NCI-H1417 treated with DMSO at 0.1 percent for 48 hours (cell line): ENCODE results near the gene HOXA13.
A peak's percentile ranks its signal among the peaks of the same experiment; 100 is the strongest.

Experiments
- DNase-seq: peaks from one replicate; lab custom pipeline; 2025; lab: John Stamatoyannopoulos, UW

Gene HOXA13

GRCh38 chr7:27192546-27193334 is 7.2 kb downstream of the HOXA13 start:
- DNase-seq: no peak

DNA sequence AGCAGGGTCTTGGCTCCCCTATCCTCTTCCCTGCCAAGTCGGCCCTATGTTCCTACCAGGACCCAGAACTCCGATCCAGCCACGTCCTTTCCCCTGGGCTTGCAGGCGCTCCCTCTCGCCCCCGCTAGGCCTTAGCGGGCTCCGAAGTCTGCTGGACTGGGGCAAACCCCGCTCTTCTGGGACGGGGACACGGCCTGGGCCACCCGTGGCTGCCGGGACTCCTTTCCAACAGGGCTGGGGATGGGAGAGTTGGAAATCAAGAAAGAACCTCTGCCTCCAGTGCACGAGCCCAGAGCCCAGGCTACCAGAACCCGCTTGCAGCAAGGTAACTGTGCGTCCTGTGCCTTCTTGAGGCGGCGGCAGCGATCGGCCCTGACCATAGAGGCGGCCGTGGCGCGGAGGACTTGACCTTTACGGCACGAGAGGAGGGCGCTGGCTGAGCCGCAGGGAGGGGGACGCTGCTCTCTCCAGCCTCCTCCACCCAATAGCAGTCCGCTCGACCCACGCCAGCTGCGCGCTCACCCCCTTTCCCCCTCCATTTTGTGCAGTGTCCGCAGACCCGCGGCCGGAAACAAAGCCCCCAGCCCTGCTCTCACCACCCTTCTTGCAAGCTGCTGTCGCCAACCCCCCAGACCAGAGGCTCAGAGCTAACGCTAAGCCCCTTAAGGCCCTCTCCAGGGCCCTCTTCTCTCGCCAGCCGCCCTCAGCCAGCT is 7.9 kb downstream of the HOXA13 start:
- no peak for DNase-seq

GRCh38 chr7:27191161-27191731 is 8.6 kb downstream of the HOXA13 start:
- DNase-seq: no peak

DNA sequence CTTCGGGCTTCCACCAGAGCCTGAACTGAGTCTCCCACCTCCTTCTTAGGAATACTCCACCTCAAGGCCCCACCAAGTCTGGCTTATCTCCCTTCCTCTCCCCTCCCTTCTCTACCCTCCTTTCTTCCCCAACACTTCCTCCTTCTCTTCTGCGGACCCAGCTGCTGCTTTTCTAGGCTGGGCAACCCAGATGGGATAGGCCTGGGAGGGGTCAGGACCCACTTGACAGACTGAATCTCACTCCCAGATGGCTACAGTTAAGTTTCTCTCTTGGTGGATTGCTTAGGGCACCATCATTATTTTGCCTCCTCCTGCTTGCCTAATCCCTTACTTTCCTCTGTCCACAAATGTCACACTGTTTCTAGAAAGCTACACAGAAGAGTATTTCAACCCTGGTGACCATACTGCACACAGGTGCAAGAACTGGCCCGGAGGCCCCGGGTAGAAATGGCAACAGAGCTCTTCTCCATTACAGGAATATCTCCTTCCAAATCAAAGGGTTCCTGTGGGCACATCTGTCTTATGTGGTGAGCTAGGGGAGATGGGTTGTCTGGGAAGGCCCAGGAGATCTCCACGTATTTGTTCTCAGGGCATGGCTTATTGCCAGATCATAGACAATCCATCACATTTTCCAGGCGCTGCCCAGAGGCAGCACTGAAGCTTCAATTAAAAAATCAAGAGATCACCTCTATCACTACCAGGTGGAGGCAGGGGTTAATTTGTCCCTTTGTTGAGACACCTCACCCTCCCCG is 9.7 kb downstream of the HOXA13 start:
- DNase-seq: no peak

- no peak for DNase-seq
Measured at GRCh38 chr7:27189295-27189996, 10.4 kb downstream of the HOXA13 start.

- DNase-seq: no peak
Measured at GRCh38 chr7:27188386-27189294, 11.3 kb downstream of the HOXA13 start.

DNA sequence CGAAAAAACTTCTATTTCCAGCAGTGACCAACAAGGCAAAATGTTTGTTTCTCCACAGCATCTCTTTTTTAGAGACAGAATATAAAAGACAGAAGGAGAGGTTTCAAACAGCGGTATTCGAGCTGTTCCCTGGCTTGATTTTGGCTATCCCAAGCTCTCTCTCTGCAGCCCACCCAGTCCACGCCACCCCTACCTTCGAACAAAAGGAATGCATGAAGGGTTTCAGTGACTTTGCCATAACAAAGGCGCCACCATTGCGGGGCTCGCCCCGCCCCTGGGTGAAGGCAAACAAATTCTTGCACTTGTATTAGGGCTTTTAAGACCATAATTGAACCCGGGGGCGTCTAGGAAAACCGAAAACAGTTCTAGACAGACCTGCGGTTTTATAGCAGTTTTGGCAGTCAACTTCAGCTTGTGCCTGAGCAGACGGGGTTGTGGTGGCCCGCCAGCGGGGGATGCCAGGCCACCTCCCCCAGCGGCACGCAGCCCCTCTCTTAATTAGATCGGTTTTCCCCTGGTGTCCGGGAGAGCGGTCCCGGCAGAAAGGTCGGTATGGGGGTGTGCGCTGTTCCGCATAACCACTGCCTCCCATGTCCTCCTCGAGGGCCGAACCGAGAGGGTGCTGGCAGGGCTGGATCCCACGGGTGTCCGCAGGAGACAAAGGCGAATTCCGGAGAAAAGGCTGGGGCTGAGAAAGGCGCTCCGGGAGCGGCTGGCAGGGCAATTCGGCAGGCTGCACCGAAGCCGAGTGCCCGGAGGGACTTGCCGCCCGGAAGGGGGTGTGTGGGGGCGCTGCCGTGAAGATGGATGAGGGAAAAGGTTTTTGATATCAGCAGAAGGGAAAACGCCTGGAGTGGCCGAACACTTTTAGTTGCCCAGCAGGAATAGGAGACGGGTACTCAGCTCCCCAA is 12.2 kb downstream of the HOXA13 start:
- no peak for DNase-seq

GRCh38 chr7:27186668-27187474 is 13.0 kb downstream of the HOXA13 start:
- no peak for DNase-seq

DNA sequence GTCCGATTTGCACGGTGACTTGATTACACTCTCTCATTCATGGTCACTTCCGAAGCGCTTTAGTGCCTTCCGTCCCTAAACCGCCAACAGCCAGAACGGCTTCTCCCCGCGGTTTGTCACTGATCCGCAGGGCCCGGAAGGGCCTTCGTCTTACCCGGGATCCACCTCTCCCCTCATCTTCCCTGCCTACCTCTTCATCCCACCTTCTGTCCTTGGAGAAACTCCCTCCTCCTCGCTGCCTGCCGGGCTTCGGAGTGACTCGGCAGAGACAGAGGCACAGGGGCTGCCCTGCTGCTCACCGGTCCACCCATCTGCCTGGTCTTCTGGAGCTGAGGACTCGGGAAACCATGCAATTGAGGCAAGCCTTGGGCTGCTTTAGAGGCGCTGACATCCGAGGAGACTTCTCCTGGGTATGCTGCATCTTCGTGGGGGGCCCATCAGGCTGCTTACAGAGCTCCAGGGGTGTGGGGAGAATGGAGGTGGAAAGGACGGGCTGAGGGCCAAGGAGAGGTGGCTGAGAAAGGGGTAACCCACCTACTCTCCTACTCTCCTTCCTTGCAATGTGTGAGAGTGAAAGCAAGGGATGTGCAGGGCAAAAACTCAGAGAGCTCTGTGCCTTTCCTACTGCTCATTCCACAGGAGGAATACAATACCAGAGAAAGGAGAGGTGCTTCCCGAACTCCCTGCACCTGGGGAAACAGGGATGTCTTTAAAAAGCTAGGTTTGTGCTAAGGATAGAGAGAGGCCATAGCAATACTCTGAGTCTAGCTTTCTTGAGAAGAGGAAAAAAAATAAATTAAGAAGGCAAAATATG is 13.8 kb downstream of the HOXA13 start:
- DNase-seq: no peak

- DNase-seq: no peak
Measured at GRCh38 chr7:27185013-27185853, 14.7 kb downstream of the HOXA13 start, which contains the start of gene HOXA11. TSS of gene HOXA11 (minus strand) at chr7:27185232. CDS start at chr7:27185144, 88 bp downstream.

DNA sequence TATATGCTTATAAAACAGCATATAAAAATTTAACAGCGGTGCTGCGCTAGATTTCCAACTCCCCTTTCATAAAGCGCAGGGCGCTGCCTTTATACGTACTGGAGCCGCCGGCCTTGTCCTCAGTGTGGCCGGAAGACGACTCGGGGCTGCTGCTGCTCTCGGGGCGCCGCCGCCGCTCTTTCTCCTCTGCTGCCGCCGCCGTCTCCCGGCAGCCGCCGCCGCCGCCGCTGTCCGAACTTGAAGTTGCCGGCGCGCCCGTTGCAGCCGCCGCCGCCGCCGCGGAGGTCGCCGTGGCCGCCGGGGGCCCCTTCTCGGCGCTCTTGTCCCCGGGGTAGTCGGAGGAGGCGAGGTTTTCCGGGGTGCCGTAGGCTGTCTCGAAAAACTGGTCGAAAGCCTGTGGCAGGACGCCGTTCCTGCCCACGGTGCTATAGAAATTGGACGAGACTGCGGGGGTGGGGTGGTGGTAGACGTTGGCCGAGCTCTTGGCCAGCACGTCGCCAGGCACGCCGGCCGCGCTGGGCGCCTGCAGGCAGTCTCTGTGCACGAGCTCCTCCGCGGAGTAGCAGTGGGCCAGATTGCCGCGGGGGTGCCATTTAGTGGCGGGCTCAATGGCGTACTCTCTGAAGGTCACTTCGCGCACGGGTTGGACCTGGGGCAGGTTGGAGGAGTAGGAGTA is 15.4 kb downstream of the HOXA13 start:
- DNase-seq: peak; percentile 43

DNA sequence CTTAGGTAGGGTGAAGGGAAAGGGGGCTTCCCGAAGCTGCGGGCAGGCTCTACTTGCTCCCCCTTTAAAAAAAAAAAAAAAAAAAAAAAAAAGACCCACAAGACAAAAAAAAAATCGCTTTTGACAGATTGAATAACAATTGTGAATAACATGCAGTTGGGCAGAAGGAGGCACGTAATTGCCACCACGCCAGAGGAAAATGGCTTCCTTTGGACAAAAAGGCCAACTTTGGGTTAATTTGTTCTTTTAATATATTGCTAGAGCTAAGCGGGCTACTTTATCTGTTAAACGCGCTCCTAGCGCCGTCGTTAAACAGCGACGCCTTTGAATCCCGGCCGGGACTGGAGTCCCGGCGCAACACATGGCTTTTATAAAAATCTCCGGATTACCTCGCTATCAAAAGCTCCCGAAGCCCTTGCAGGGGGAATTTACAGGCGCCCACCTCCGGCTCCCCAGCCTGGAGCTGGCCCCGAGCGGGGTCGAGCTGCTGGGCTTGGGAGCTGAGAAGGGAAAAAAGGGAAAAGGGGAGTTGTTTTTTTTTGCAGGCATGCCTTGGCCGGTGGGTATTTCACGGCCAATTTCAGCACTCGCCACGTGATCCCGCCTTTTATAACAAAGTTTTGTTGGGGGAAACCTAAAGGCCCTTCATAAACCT is 16.1 kb downstream of the HOXA13 start:
- no peak for DNase-seq

GRCh38 chr7:27182861-27183681 is 16.8 kb downstream of the HOXA13 start:
- DNase-seq: no peak

- no peak for DNase-seq
Measured at GRCh38 chr7:27182285-27182841, 17.5 kb downstream of the HOXA13 start.
